Neuron (in vitro differentiated cells): ENCODE results near the gene ZNF213.
A peak's percentile ranks its signal among the peaks of the same experiment; 100 is the strongest.

Experiments
- H2AFZ ChIP-seq: one replicate; pipeline ENCODE4 v1.6.1; 2013; ENCODE audit warnings: low read depth, mild to moderate bottlenecking, inconsistent platforms, low read length, moderate library complexity
- H3K27me3 ChIP-seq: one replicate; pipeline ENCODE4 v1.6.1; 2013; ENCODE audit warnings: low read length; ENCODE audit not compliant: insufficient read depth
- H3K36me3 ChIP-seq: one replicate; pipeline ENCODE4 v1.6.1; 2013; ENCODE audit warnings: low read length; ENCODE audit not compliant: insufficient read depth
- H3K4me1 ChIP-seq: one replicate; pipeline ENCODE4 v1.6.1; 2013; ENCODE audit warnings: low read length; ENCODE audit not compliant: insufficient read depth
- H3K4me3 ChIP-seq: 2 replicates; pipeline ENCODE4 v1.5.1; 2013; ENCODE audit warnings: mild to moderate bottlenecking, low read length, moderate library complexity
- H3K9me3 ChIP-seq: one replicate; pipeline ENCODE4 v1.6.1; 2013; ENCODE audit warnings: low read length

ZNF213 gene, protein sequence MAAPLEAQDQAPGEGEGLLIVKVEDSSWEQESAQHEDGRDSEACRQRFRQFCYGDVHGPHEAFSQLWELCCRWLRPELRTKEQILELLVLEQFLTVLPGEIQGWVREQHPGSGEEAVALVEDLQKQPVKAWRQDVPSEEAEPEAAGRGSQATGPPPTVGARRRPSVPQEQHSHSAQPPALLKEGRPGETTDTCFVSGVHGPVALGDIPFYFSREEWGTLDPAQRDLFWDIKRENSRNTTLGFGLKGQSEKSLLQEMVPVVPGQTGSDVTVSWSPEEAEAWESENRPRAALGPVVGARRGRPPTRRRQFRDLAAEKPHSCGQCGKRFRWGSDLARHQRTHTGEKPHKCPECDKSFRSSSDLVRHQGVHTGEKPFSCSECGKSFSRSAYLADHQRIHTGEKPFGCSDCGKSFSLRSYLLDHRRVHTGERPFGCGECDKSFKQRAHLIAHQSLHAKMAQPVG

DNA sequence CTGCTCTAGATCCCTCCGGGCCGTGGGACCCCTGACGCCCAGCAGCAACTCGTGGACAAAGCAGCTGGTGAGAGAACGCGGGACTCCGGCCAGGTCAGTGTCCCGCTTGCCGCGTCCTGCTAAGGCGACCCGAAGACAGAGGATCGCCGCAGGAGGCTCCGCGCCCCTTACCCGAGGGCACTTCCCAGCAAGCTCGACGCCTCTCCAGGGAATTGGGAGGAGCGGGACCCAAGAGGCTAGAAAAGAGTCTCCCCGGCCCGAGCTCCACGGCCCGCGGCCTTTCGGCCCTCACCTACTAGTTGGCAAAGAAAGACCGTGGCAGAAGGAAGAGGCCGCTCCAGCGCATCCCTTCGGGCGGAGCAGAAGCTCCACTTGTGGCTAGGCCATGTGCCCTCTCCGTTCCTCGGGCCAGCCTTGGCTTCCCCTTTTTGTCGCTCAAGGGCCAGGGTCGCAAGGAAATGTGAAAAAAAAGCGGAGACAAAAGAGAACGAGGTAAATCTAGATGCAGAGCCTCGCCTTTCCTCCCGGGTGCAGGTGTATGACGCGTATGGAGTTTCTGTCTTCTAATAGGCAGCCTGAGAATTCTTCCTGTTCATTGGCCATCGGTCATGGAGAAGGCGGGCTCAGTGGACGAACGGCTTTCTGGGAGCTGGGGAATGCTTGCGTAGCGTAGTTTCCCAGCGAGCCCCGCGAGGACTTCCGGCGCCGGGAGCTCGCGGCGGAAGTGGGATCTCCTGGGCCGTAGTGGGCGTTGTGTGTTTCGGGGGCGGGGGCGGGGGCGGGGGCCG, at the start of gene ZNF213:
ZNF213 (plus strand) TSS at position 692 of the 788 bp plus-strand sequence. CDS start 2,252 bp downstream, outside the sequence.
- no peaks in the 10 kb centered on the region for H3K27me3 ChIP-seq
- peak within 1 kb of the TSS; percentile 90 for H3K4me3 ChIP-seq
- peaks cover 39% of the 10 kb centered on the region for H3K4me1 ChIP-seq
- H3K9me3 ChIP-seq = no peaks in the 10 kb centered on the region
- H2AFZ ChIP-seq = peak within 1 kb of the TSS; percentile 90
- H3K36me3 ChIP-seq = peaks cover 12% of the 10 kb centered on the region

DNA sequence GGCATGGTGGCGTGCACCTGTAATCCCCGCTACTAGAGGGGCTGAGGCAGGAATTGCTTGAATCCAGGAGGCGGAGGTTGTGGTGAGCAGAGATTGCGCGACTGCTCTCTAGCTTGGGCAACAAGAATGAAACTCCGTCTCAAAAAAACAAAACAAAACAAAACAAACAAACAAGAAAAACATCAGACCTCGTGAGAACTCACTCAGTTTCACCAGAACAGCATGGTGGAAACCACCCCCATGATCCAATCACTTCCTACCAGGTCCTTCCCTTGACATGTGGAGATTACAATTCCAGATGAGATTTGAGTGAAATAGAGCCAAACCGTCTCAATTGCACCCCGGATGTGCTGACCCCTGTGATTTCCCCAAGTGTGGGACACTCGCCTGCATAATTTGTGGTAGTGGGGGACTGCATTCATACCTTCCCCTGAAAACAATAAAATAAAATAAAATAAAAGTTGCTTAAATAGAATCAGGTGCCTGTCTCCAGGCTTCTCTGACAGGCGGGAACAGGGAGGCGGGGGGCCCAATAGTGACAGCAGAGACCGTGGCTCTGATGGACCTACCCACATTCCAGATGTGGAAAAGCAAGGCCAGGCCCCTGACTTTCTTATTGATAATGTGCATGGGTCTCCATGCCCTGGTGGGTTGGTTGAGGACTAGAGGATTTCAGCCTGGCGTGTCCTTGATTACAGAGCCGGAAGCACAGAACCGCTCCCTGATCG, 48.8 kb upstream of the ZNF213 start:
- Histone ChIP-seq H2AFZ (no peak overlapping the region), H3K27me3 (peaks cover 2% of the 10 kb centered on the region), H3K4me1 (peaks cover 19% of the 10 kb centered on the region), H3K4me3 (no peak overlapping the region), H3K9me3 (no peaks in the 10 kb centered on the region), H3K36me3 (no peaks in the 10 kb centered on the region)

DNA sequence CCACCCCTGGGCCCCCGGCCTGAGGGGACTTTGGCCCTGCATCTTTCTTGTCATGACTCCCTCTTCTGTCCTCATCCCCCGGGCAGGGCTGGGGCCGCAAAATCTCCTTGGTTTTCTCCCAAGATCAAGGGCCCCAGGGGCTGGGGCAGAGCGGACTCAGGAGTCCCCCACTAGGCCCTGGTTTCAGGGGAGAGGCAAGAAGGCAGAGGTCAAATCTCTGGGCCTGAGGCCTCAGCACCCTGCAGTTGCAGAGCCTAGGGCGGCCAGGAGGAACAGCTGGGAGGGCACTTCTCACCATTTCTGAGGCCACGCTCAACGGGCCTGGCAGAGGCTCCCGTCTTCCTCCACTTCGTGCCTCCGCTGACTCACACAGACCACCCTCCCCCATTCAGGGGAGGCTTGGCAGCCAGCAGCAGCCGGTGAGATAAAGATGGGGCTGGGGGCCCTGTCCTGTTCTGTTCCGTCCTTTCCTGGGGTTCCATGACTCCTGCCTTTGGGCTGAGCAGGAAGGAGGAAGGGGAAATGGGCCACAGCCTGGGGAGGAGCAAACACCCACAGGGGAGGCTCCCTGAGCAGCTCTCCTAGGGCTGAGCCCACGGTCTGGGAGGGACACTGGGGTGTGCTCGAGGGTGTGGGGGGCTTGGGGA, 48.1 kb upstream of the ZNF213 start:
- Histone ChIP-seq H3K27me3 (no peaks in the 10 kb centered on the region), H2AFZ (no peak overlapping the region), H3K36me3 (no peaks in the 10 kb centered on the region), H3K9me3 (no peaks in the 10 kb centered on the region), H3K4me3 (no peak overlapping the region), H3K4me1 (peaks cover 19% of the 10 kb centered on the region)

DNA sequence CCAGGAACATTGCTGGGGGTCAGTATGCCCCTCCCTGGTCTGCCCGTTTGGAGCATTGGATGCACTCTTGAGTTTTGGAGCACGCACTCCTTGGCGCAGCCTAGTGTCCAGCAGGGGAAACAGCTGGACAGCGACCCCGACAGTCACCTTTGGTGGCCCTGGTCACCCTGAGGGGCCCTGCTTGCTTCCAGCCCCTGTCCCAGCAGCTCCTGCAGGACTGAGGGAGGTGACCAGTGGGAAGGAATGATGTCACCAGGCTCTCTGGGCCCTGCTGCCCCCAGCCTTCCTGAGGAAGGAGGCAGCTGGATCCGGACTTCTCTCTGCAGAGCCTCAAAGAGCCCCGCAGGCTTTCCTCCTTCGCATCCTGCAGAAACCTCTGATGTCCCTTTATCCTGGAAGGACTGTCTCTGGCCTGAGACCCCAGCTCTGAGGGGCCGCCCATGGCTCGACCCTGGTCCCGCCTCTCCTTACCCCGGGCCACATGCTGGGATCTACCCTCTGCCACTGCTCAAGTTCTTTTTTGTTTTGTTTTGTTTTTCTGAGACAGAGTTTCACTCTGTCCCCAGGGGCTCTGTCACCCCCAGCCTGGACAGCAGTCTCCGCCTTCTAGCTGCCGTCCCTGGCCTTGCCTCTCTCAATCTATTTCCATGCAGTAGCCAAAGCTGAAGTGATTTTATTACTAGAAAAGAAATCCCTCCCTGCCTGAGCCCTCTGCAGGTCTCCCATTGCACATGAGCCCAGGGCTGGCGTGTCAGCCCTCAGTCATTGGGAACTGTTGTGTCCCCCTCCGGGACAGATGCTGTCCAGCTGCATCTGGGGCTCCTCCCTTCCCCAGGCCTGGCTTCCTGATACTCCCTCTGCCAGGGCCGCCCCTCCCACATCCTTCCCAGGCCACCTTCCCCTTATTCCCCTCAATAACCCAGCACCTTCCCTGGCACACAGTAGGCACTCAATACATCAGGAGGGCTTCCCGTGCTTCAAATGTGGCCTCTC, 47.3 kb upstream of the ZNF213 start:
- H3K9me3 ChIP-seq = no peaks in the 10 kb centered on the region
- H3K4me3 ChIP-seq = no peak overlapping the region
- peaks cover 19% of the 10 kb centered on the region for H3K4me1 ChIP-seq
- no peaks in the 10 kb centered on the region for H3K36me3 ChIP-seq
- H3K27me3 ChIP-seq = no peaks in the 10 kb centered on the region
- no peak overlapping the region for H2AFZ ChIP-seq

DNA sequence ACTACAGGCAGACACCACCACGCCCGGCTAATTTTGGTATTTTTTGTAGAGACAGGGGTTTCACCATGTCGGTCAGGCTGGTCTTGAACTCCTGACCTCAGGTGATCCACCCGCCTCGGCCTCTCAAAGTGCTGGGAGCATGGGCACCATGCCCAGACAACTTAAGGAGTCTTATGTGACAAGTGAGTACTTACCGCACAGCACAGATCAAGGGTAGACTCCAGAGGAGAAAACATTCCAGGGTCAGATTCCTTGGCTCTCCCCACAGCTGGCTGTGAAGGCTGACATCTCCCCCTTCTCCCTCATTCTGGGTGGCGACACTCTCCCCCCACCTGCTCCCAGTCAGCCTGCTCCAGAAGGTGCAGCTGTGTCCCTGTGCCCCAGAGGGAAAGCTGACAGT, 46.4 kb upstream of the ZNF213 start:
- H3K27me3 ChIP-seq = no peaks in the 10 kb centered on the region
- H3K4me3 ChIP-seq = no peak overlapping the region
- H3K36me3 ChIP-seq = no peaks in the 10 kb centered on the region
- H3K4me1 ChIP-seq = peaks cover 19% of the 10 kb centered on the region
- H3K9me3 ChIP-seq = no peaks in the 10 kb centered on the region
- H2AFZ ChIP-seq = no peak overlapping the region

DNA sequence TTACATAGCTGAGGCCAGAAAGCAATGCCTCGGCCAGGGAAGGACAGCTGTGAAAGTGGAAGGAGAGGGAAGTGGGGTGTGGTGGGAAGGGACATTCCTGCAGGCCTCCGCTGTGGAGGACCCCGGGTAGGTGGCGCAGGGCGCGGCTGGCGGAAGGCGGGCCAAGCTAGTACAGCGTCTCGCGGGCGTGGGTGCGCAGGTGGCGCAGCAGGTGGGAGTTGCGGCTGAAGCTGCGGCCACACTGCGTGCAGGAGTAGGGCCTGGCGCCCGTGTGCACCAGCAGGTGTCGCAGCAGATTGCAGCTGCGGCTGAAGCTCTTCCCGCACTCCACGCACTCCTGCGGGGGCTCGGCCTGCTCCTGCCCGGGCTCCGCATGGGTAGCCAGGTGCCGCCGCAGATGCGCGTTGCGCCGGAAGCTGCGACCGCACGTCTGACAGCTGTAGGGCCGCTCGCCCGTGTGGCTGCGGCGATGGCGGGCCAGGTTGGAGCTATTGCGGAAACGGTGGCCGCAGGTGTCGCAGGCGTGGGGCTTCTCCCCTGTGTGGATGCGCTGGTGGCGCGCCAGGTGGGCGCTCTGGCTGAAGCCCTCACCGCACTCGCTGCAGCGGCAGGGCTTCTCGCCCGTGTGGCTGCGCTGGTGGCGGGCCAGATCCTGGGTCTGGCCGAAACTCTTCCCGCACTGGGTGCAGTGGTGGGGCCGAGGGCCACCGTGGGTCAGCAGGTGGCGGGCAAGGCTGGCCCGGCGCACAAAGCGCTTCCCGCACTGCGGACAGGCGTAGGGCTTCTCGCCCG, 45.7 kb upstream of the ZNF213 start:
- peaks cover 16% of the 10 kb centered on the region for H3K4me1 ChIP-seq

DNA sequence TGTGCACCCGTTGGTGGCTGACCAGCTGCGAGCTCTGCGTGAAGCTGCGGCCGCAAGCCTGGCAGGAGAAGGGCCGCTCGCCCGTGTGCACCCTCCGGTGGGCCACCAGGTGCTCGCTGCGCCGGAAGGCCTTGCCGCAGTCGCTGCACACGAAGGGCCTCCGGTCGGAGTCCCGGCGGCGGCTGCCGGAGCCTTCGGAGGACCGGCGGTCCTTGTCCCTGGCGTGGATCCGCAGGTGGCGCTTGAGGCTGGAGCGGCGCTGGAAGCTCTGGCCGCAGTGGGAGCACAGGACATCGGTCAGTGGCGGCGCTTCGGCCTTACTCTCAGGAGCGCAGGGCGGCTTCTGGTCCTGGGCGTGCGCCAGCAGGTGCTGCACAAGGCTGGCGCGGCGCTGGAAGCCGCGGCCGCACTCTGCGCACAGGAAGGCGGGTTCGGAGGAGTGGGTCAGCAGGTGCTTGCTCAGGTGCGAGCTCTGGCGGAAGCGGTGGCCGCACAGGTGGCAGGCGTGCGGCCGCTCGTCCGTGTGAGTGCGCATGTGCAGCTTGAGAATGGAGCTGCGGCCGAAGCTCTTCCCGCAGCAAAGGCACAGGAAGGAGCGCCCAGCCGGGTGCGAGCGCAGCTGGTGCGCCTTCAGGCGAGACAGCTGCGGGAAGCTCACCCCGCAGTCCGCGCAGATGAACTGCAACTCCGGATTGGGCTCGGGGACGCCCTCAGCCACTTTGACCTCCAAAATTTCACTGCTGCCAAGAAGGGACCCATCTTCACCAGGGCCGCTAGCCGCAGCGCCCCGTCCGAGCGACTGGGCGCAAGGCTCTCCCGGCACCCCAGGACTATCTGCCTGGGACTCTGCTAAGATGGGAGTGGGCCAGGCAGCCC, 44.9 kb upstream of the ZNF213 start:
- Histone ChIP-seq H3K9me3 (no peaks in the 10 kb centered on the region), H3K36me3 (no peaks in the 10 kb centered on the region), H2AFZ (no peak overlapping the region), H3K4me3 (no peak overlapping the region), H3K27me3 (no peaks in the 10 kb centered on the region), H3K4me1 (peaks cover 16% of the 10 kb centered on the region)

More for the DNA sequence above, 45.7 kb upstream of the ZNF213 start:
- no peaks in the 10 kb centered on the region for H3K36me3 ChIP-seq
- H3K27me3 ChIP-seq = no peaks in the 10 kb centered on the region
- no peak overlapping the region for H3K4me3 ChIP-seq
- H2AFZ ChIP-seq = no peak overlapping the region
- H3K9me3 ChIP-seq = no peaks in the 10 kb centered on the region

DNA sequence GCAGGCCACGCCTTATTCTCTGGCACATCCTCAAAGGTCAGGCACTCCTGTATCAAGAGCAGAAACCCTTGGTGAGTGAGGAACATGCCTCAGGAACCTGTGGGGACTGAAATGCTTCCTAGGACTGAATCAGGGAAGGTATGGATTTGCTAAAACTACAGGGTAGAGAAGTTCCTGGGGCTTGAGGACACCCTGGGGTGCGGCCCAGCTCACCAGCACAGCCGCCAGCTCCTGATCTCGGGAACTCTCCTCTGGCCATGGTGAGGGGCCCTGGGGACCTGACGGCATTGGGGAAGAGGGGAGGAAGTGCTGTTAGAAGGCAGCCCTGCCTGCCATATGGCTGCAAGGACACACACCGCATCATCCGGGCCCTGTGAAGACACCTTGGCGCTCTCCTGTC, 43.3 kb upstream of the ZNF213 start:
- Histone ChIP-seq H2AFZ (no peak overlapping the region), H3K4me3 (no peak overlapping the region), H3K9me3 (no peaks in the 10 kb centered on the region), H3K36me3 (no peaks in the 10 kb centered on the region), H3K27me3 (no peaks in the 10 kb centered on the region), H3K4me1 (peaks cover 14% of the 10 kb centered on the region)

DNA sequence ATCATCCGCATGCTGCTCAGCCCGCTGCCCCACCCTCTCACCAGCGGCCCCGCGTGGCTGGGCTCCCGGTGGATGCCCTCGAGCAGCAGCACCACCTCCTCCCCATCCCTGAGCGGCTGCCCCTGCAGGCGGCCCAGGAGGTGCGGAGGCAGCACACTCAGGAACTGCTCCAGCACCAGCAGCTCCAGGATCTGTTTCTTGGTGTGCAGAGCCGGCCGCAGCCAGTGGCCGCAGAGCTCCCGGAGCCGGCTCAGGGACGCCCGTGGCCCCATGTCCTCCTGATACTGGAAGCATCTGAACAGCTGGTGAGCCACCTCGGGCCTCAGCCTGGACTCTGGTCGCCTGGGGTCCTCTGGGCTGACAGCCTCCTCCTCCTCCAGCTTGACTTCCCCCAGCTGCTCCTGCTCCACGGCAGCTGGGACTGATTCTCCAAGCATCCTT, 42.3 kb upstream of the ZNF213 start:
- H2AFZ ChIP-seq = no peak overlapping the region
- H3K36me3 ChIP-seq = no peaks in the 10 kb centered on the region
- no peak overlapping the region for H3K4me3 ChIP-seq
- H3K27me3 ChIP-seq = peaks cover 3% of the 10 kb centered on the region
- no peaks in the 10 kb centered on the region for H3K9me3 ChIP-seq
- H3K4me1 ChIP-seq = peaks cover 7% of the 10 kb centered on the region

DNA sequence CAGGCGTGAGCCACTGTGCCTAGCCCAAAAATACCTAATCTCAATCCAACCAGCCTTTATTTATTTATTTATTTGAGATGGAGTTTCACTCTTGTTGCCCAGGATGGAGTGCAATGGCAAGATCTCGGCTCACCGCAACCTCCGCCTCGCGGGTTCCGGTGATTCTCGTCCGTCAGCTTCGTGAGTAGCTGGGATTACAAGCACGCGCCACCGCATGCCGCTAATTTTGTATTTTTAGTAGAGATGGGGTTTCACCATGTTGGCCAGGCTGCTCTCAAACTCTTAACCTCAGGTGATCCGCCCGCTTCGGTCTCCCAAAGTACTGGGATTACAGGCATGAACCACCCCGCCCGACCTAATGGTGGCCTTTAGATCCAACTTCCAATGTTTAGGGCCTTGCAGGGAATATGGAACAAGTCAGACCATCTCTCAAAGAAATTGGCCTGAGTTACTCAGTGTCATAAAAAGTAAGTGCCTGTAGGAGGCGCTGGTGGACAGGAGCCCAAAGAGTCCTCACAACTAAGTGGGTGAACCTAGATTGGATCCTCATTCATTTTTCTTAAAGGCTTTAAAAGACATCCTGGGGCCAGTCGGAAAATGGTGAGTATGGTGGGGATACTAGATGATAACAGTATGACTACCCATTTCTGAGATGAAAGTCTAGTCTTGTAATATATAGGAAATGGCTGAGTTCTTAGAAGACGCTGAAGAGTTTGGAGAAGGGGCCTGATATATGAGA, 40.4 kb upstream of the ZNF213 start:
- Histone ChIP-seq H3K4me3 (no peak overlapping the region), H3K4me1 (peaks cover 3% of the 10 kb centered on the region), H3K27me3 (peaks cover 16% of the 10 kb centered on the region), H3K9me3 (no peaks in the 10 kb centered on the region), H2AFZ (no peak overlapping the region), H3K36me3 (no peaks in the 10 kb centered on the region)
